ENCODE data around the gene IL6R. TPM values are rescaled to one million over a fixed set of nuclear protein-coding genes. Genes with fewer than 3 reads are reported as not detected.

Gene IL6R
- total RNA-seq, 1 experiment from 2014 or later = 22.8 TPM

GRCh38 chr1:154454386-154455120 lies 49.4 kb downstream of the IL6R start:
- Mint-ChIP-seq H3K36me3 (ENCODE audit: insufficient read depth, unreplicated experiment) (peaks cover 100% of the 10 kb centered on the region), H3K4me3 (ENCODE audit: unreplicated experiment) (no peak overlapping the region), H3K9me3 (ENCODE audit: unreplicated experiment) (no peaks in the 10 kb centered on the region), H3K27me3 (ENCODE audit: insufficient read depth, unreplicated experiment) (no peaks in the 10 kb centered on the region), H3K27ac (ENCODE audit: low read depth, unreplicated experiment) (no peak overlapping the region), H3K4me1 (ENCODE audit: insufficient read depth, unreplicated experiment) (peaks cover 20% of the 10 kb centered on the region)
- BruUV-seq (replicated peaks) = no TSS peak
- ChIA-PET CTCF (interaction anchor here (0.7 to 1.2 kb wide), 6 partner anchors 9 to 51 kb away, joined by 3 to 9 read pairs (median 4); no protein-coding TSS in a partner anchor), POLR2A (interaction anchor here (0.6 to 1.6 kb wide), 5 partner anchors 15 to 94 kb away, joined by 3 to 4 read pairs (median 3); no protein-coding TSS in a partner anchor)
- intact Hi-C loops (cut with micrococcal nuclease) = no loop called here
- TF ChIP-seq CTCF (IDR thresholded peaks at IDR 0.05; ENCODE audit: unreplicated experiment) = no peak
- DNase-seq (ENCODE audit: unreplicated experiment) = no peak

GRCh38 chr1:154456631-154457030 lies 51.5 kb downstream of the IL6R start:
- ChIA-PET CTCF (interaction anchor here (0.7 kb wide), 1 partner anchor 421 kb away, joined by 3 read pairs; no protein-coding TSS in a partner anchor), POLR2A (interaction anchor here (0.6 to 1.4 kb wide), 2 partner anchors 11 to 57 kb away, joined by 3 read pairs; no protein-coding TSS in a partner anchor)
- no peak overlapping the region for H3K27ac Mint-ChIP-seq (ENCODE audit: low read depth, unreplicated experiment)
- H3K4me1 Mint-ChIP-seq (ENCODE audit: insufficient read depth, unreplicated experiment) = peaks cover 20% of the 10 kb centered on the region
- no peaks in the 10 kb centered on the region for H3K27me3 Mint-ChIP-seq (ENCODE audit: insufficient read depth, unreplicated experiment)
- DNase-seq (ENCODE audit: unreplicated experiment) = no peak
- BruUV-seq (replicated peaks) = no TSS peak
- intact Hi-C loops (cut with micrococcal nuclease) = no loop called here
- H3K36me3 Mint-ChIP-seq (ENCODE audit: insufficient read depth, unreplicated experiment) = peaks cover 100% of the 10 kb centered on the region
- no peaks in the 10 kb centered on the region for H3K9me3 Mint-ChIP-seq (ENCODE audit: unreplicated experiment)
- TF ChIP-seq CTCF (IDR thresholded peaks at IDR 0.05; ENCODE audit: unreplicated experiment) = no peak
- no peak overlapping the region for H3K4me3 Mint-ChIP-seq (ENCODE audit: unreplicated experiment)

- H3K36me3 Mint-ChIP-seq (ENCODE audit: insufficient read depth, unreplicated experiment) = peaks cover 98% of the 10 kb centered on the region
- no peak for DNase-seq (ENCODE audit: unreplicated experiment)
- CTCF ChIA-PET = interaction anchor here (0.8 to 1.6 kb wide), 3 partner anchors 21 to 190 kb away, joined by 3 to 5 read pairs (median 4); no protein-coding TSS in a partner anchor
- no peak for TF ChIP-seq CTCF (IDR thresholded peaks at IDR 0.05; ENCODE audit: unreplicated experiment)
- no peak overlapping the region for H3K27ac Mint-ChIP-seq (ENCODE audit: low read depth, unreplicated experiment)
- BruUV-seq (replicated peaks) = no TSS peak
- POLR2A ChIA-PET = interaction anchor here (0.7 to 0.9 kb wide), 2 partner anchors 62 to 154 kb away, joined by 3 read pairs; no protein-coding TSS in a partner anchor
- no peaks in the 10 kb centered on the region for H3K9me3 Mint-ChIP-seq (ENCODE audit: unreplicated experiment)
- peaks cover 5% of the 10 kb centered on the region for H3K4me1 Mint-ChIP-seq (ENCODE audit: insufficient read depth, unreplicated experiment)
- no peak overlapping the region for H3K4me3 Mint-ChIP-seq (ENCODE audit: unreplicated experiment)
- H3K27me3 Mint-ChIP-seq (ENCODE audit: insufficient read depth, unreplicated experiment) = no peaks in the 10 kb centered on the region
- intact Hi-C loops (cut with micrococcal nuclease) = no loop called here
These were observed 53.9 kb downstream of the IL6R start for GRCh38 chr1:154459080-154459479.

- Mint-ChIP-seq H3K27me3 (ENCODE audit: insufficient read depth, unreplicated experiment) (no peaks in the 10 kb centered on the region), H3K27ac (ENCODE audit: low read depth, unreplicated experiment) (no peak overlapping the region), H3K36me3 (ENCODE audit: insufficient read depth, unreplicated experiment) (peaks cover 91% of the 10 kb centered on the region), H3K4me1 (ENCODE audit: insufficient read depth, unreplicated experiment) (no peaks in the 10 kb centered on the region), H3K9me3 (ENCODE audit: unreplicated experiment) (no peaks in the 10 kb centered on the region), H3K4me3 (ENCODE audit: unreplicated experiment) (no peak overlapping the region)
- CTCF ChIA-PET = interaction anchor here (0.7 to 1.6 kb wide), 5 partner anchors 17 to 125 kb away, joined by 3 to 5 read pairs (median 4); no protein-coding TSS in a partner anchor
- DNase-seq (ENCODE audit: unreplicated experiment) = no peak
- no TSS peak for BruUV-seq (replicated peaks)
- intact Hi-C loops (cut with micrococcal nuclease) = loop anchor here (5.0 kb wide), 1 partner anchor 53 kb away; the partner anchor contains the start of gene IL6R
- POLR2A ChIA-PET = interaction anchor here (0.6 to 1.4 kb wide), 3 partner anchors 11 to 495 kb away, joined by 3 to 4 read pairs (median 3); partner anchors contain the start of gene PBXIP1
- no peak for TF ChIP-seq CTCF (IDR thresholded peaks at IDR 0.05; ENCODE audit: unreplicated experiment)
These were observed 55.6 kb downstream of the IL6R start for GRCh38 chr1:154460695-154461260.
